Mesodermal cell (in vitro differentiated cells): ENCODE data around the gene KANK2. TPM values are rescaled to one million over a fixed set of nuclear protein-coding genes. Genes with fewer than 3 reads are reported as not detected.

Experiments
- H3K27ac ChIP-seq: 2 replicates; pipeline ENCODE4 v1.7.0; 2013; ENCODE audit warnings: mild to moderate bottlenecking, low read depth, low read length, moderate library complexity; ENCODE audit not compliant: severe bottlenecking
- H3K36me3 ChIP-seq: 2 replicates; pipeline ENCODE4 v1.7.1; 2013; ENCODE audit warnings: mild to moderate bottlenecking, low read length, moderate library complexity; ENCODE audit not compliant: control insufficient read depth, insufficient read depth
- H3K4me1 ChIP-seq: one replicate; pipeline ENCODE4 v1.7.1; 2013; ENCODE audit warnings: mild to moderate bottlenecking, low read length; ENCODE audit not compliant: insufficient read depth, control insufficient read depth, poor library complexity, severe bottlenecking
- H3K4me3 ChIP-seq: 2 replicates; pipeline ENCODE4 v1.7.0; 2013; ENCODE audit warnings: low read length, control low read depth, mild to moderate bottlenecking; ENCODE audit not compliant: insufficient read depth, poor library complexity, severe bottlenecking; ENCODE audit errors: extremely low read depth
- H3K9me3 ChIP-seq: 2 replicates; pipeline ENCODE4 v1.7.1; 2013; ENCODE audit warnings: mild to moderate bottlenecking, low read length, moderate library complexity; ENCODE audit not compliant: control insufficient read depth
- WGBS, 2 experiments: methylation state at CpG; one replicate each; pipeline ENCODE4 v1.1.5; 2013; ENCODE audit warnings: missing lambda C conversion rate in 2 of 2; ENCODE audit not compliant: insufficient coverage in 2 of 2; 5-methylcytosine and 5-hydroxymethylcytosine counted together
- polyA plus RNA-seq, 2 experiments: library from polyadenylated mRNA; stranded (reverse); fragments of 50-300 nt; gene quantifications; one replicate each; pipeline ENCODE4 v1.2.3, GENCODE V29; 2013

Gene KANK2
- 50.4 TPM for polyA plus RNA-seq (2013, experiment 1 of 2)
- polyA plus RNA-seq (2013, experiment 2 of 2): 48.5 TPM

DNA sequence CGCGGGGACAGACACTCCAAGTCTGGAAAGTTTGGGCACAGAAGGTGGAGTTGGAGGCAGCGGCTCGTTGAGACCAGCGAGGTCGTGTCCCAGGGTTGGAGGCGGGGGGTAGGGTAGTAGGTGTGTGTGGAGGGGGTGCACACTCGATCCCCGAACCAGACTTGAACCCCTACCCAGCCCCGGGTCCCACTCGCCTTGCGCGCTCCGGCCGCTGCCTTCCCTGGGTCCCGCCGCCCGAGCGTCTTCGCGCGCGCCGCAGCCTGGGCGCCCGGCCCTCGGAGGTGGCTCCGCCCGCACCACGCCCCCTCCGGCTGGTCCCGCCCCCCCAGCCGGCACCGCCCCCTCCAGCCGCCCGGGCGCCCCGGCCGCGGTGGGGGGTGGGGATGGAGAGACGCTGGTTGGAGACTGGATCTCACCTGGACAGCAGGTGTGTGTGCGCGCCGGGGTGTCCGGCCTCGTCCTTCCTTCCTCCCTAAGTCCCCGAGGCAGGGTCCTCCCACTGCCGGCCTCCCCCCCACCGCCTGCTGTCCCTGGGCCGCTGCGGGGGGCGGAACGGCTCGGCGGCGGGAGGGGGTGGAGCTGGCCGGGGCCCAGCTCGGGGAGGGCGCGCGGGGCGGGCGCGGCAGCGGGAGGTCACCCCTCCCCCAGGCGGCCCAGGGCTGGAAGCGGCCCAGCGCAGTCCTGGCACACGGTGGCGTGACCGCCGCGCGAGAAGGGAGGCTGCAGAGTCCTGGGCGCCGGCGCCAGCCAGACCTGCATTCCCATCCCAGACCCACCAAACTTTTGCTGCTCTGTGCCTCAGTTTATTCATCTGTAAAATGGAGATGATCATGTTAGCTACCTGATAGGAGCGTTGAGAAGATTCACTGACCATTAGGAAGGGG lies at the start of gene KANK2:
Gene KANK2 (minus strand): TSS at position 255 of the 884 bp plus-strand sequence. CDS start 3,034 bp downstream, outside the sequence.
- H3K27ac ChIP-seq: peak within 1 kb of the TSS; percentile 45

DNA sequence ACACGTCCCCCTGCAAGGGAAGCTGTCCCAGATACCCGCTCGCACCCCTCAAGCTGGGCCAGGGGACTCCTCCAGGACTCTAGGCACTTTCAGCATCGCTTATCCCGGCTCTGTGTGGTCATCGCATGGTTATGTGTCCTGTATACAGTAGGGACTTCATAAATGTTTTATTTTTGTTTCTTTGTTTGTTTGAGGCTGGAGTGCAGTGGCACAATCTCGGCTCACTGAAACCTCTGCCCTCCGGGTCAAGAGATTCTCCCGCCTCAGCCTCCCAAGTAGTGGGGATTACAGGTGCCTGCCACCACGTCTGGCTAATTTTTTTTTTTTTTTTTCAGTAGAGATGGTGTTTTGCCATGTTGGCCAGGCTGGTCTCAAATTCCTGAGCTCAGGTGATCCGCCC lies 49.6 kb upstream of the KANK2 start:
- no peaks in the 10 kb centered on the region for H3K4me1 ChIP-seq
- H3K9me3 ChIP-seq: no peaks in the 10 kb centered on the region
- no peak overlapping the region for H3K27ac ChIP-seq
- 94 to 100% methylated on average over 6 to 9 of the region's 11 CpGs for WGBS, 2 experiments
- no peak overlapping the region for H3K4me3 ChIP-seq
- peaks cover 61% of the 10 kb centered on the region for H3K36me3 ChIP-seq

More for the DNA sequence above, at the start of gene KANK2:
- Histone ChIP-seq H3K4me3 (peak within 1 kb of the TSS; percentile 89), H3K4me1 (peaks cover 14% of the 10 kb centered on the region), H3K36me3 (peaks cover 38% of the 10 kb centered on the region), H3K9me3 (no peaks in the 10 kb centered on the region)
- 2 to 5% methylated on average over 28 to 32 of the region's 78 CpGs for WGBS, 2 experiments

DNA sequence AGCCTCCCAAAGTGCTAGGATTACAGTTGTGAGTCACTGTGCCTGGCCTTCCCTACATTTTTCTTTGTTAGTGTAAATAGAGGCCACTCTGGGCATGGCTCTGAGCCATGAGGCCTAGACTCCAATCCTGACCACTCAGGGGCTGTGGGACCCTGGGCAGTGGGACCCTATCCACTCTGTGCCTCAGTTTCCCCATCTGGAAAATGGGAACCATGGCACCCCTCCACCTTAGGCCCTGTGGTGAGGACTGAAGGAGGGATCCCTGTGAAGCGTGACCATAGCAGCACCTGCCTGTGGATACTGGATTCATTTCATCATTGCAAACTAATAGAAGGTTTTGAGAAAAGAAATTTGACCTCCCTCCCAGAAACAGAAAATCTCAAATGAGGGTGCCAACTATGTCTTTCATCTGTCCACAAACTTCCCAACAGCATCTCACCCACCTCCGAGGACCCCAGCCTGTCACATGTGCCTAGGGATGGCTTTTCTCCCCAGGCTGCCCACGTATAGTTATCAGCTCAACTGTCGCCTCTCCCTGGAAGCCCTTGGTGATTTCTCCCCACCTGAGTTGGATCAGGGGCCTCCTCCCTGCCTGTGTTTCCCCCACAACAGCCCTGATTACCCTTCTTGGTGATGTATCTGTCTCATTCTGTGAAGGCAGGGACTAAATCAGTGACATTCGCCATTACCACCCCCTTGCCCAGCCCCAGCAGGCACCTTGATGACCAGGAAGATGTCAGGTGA lies 47.7 kb upstream of the KANK2 start:
- H3K4me3 ChIP-seq: no peak overlapping the region
- no peaks in the 10 kb centered on the region for H3K9me3 ChIP-seq
- 92 to 98% methylated on average over 3 to 4 of the region's 5 CpGs for WGBS, 2 experiments
- peaks cover 58% of the 10 kb centered on the region for H3K36me3 ChIP-seq
- no peak overlapping the region for H3K27ac ChIP-seq
- H3K4me1 ChIP-seq: no peaks in the 10 kb centered on the region

DNA sequence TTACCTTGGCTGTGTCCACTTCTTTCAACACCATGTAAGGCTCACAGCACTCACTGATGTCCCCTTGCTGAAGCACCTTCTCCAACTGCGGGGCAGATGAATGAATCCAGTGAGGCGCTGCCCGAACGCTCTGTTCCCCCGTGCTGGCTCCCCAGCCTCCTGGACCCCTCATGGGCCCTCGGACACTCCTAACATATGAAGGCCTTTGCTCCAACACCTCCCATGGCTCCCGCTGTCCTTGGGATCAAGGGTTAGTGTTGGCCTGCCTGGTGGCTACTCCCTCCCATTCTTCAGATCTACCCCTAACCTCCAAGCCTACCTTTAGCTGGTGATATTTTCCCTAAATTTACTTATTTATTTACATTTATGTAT lies 46.4 kb upstream of the KANK2 start:
- no peaks in the 10 kb centered on the region for H3K9me3 ChIP-seq
- H3K36me3 ChIP-seq: peaks cover 64% of the 10 kb centered on the region
- H3K4me1 ChIP-seq: no peaks in the 10 kb centered on the region
- H3K4me3 ChIP-seq: no peak overlapping the region
- no peak overlapping the region for H3K27ac ChIP-seq
- 95 to 96% methylated on average over 6 to 7 of the region's 7 CpGs for WGBS, 2 experiments

DNA sequence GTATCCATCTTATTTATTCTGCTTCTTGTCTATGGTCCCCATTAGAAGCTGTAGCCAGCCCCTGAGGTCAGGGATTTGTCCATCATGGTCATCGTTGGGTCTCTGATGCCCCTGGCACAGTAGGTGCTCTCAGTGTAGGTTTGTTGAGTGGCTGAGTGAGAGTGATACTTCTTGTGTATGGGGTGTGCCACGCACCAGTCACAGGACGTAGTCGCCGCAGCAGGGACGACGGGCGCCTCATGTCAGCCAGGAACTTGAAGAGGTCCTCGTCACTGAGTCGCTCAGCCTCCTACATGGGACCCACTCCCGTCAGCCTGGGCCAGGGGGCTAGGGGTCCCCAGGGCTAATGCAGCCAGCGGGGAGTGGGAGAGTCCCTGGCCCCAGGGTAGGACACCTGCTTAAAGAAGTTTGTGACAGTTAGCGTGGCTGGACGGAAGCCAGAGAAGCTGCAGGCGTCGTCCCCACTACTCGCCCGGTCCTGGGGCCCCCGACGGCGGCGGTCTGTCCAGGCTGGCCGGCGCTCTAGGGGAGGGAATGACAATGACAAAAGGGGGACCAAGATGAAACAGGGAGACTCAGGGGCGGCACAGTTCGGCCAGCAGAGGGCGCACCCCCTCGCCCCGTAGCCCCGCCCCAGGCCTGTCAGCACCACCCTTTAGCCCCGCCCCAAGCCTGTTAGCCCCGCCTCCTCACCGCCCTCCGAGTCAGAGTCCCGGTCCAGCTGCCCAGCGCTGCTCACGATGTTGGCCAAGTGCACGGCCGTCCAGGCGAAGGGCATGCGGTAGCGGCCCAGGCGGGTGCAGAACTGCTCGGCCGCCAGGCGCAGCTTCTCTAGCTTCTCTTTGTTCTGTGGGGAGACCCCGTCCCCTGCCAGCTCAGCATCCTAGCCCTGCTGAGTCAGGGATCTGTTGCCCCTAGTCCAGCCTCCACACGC lies 45.8 kb upstream of the KANK2 start:
- H3K4me3 ChIP-seq: no peak overlapping the region
- H3K9me3 ChIP-seq: no peaks in the 10 kb centered on the region
- no peak overlapping the region for H3K27ac ChIP-seq
- WGBS, 2 experiments: 40 to 45% methylated on average over 37 to 48 of the region's 48 CpGs
- H3K4me1 ChIP-seq: no peaks in the 10 kb centered on the region
- H3K36me3 ChIP-seq: peaks cover 63% of the 10 kb centered on the region

DNA sequence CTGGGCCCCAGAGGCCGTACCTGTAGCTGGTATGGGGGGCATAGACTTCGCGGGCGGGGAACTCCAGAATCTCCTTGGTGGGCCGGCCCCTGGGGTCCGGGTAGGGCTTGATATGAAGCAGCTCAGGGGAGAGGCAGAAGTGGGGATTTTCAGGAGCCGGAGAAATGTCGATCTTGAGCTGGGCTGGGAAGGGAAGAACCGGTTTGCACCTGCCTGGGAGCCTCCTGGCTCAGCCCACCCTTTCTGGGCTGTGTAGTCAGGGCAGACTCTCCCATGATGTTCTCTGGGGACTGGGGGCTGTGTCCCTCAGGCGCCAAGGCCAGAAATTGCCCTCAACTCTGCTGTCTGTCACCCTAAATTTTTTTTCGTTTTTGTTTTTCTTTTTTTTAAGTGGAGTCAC lies 44.7 kb upstream of the KANK2 start:
- H3K4me3 ChIP-seq: no peak overlapping the region
- 95 to 97% methylated on average over 9 to 11 of the region's 11 CpGs for WGBS, 2 experiments
- H3K4me1 ChIP-seq: no peaks in the 10 kb centered on the region
- H3K27ac ChIP-seq: no peak overlapping the region
- no peaks in the 10 kb centered on the region for H3K9me3 ChIP-seq
- H3K36me3 ChIP-seq: peaks cover 55% of the 10 kb centered on the region

DNA sequence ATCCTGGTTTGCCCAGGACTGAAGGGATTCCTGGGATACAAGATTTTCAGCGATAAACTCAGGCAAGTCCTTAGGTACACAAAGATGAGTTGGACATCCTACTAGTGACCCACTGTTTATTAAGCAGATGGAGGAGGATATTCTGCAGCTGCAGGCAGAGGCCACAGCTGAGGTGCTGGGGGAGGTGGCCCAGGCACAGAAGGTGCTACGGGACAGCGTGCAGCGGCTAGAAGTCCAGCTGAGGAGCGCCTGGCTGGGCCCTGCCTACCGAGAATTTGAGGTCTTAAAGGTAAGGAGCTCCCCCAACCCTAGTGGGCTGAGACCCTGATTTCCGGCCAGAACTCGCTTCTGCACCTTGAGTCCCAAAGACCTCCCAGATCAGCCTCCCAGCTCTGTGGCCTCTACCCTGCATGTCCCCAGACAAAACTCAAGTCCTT lies 42.7 kb upstream of the KANK2 start:
- no peaks in the 10 kb centered on the region for H3K9me3 ChIP-seq
- H3K36me3 ChIP-seq: peaks cover 59% of the 10 kb centered on the region
- H3K27ac ChIP-seq: no peak overlapping the region
- no peak overlapping the region for H3K4me3 ChIP-seq
- 93 to 99% methylated on average over 8 of the region's 8 CpGs for WGBS, 2 experiments
- H3K4me1 ChIP-seq: no peaks in the 10 kb centered on the region

DNA sequence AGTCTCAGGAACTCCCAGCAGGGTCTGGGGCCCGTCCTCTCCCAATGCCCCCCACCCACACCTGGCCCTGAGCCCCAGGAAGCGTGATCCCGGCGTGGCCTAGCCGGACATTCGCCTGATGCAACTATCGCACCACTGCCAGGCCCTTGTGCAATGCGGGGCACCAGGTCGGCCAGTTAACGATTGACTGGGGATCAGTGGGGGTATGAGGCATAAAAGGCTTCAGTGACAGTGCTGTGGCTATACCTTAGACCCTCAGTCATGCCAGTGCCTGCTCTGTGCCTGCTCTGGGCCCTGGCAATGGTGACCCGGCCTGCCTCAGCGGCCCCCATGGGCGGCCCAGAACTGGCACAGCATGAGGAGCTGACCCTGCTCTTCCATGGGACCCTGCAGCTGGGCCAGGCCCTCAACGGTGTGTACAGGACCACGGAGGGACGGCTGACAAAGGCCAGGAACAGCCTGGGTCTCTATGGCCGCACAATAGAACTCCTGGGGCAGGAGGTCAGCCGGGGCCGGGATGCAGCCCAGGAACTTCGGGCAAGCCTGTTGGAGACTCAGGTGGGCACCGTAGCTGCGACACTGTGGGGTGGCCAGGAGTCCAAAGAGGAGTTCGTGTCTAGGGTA lies 42.1 kb upstream of the KANK2 start, which contains the start of gene ANGPTL8:
Gene ANGPTL8 (plus strand): TSS at position 243 of the 624 bp plus-strand sequence. CDS start 19 bp downstream, at position 262.
- no peak within 1 kb of the TSS for H3K4me3 ChIP-seq
- no peaks in the 10 kb centered on the region for H3K4me1 ChIP-seq
- H3K27ac ChIP-seq: no peak within 1 kb of the TSS
- 95% methylated on average over 19 to 23 of the region's 23 CpGs for WGBS, 2 experiments
- no peaks in the 10 kb centered on the region for H3K9me3 ChIP-seq
- H3K36me3 ChIP-seq: peaks cover 61% of the 10 kb centered on the region

DNA sequence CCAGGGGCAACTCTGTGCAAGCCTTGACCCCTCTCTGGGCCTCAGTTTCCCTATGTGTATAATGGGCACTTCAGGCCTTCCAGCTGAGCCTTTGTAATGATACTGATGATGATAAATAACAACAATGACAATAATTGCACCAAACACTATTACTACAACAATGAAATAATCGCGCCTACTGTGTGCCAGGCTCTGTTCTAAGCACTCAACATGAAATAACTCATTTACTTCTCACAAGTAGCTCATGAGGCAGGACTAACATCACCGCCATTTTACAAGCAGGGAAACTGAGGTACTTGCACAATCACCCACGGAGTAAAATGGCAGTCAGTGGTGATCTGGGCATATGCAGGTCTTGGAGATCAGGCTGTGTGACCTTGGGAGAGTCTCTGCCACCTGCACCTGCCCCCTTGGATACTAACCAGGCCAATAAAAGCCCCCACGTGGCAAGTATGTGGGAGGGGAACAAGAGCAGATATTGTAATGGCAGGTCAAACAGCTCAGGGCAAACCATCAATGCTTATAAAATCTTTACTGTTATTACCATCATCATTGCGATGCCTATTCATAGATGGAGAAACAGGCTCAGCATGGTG lies 41.5 kb upstream of the KANK2 start:
- H3K36me3 ChIP-seq: peaks cover 63% of the 10 kb centered on the region
- no peaks in the 10 kb centered on the region for H3K9me3 ChIP-seq
- WGBS, 2 experiments: 94 to 97% methylated on average over 4 to 5 of the region's 6 CpGs
- H3K4me1 ChIP-seq: no peaks in the 10 kb centered on the region
- H3K27ac ChIP-seq: no peak overlapping the region
- no peak overlapping the region for H3K4me3 ChIP-seq
